CD4-positive, alpha-beta T cell treated with Interleukin-2 at 100 ng/mL for 4 hours (primary cell): ENCODE results near the gene SND1.
A peak's percentile ranks its signal among the peaks of the same experiment; 100 is the strongest.

Experiments
- DNase-seq: peaks from one replicate; pipeline ENCODE4 v3.0.0-alpha.2; 2020; ENCODE audit warnings: low spot score

SND1 gene

DNA sequence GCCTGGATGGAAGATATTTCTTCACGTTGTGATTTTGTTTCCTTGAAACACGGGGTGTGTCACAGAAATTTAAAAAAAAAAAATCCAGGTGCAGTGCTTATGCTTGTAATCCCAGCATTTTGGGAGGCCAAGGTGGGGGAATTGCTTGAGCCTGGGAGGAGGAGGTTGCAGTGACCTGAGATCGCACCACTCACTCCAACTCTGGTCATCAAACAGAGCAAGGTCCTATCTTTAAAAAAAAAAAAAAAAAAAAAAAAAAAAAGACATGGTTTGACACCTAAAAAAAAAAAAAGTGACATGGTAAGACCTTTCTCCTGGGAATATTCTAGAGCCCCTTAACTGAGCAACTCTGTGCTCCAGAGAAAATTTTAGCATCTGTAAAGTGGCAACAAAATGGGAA is 388.2 kb downstream of the SND1 start:
- DNase-seq: no peak

DNA sequence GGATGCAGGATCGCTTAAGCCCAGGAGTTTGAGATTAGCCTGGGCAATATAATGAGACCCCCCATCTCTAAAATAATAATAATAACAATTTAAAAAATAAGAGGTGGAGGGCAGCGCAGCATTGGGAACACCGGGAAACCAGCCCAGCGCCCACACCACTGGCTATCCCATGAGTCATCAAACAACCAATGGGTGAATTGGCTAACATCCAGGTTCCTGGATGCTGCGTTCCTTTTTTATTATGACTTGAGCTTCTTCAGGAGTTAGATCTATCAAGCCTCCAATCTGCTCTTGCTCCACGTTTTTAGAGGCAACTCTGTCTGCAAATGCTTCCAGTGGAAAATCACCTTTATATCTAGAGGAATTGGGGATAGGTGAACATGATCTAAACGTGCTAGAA is 389.2 kb downstream of the SND1 start:
- DNase-seq: no peak

DNA sequence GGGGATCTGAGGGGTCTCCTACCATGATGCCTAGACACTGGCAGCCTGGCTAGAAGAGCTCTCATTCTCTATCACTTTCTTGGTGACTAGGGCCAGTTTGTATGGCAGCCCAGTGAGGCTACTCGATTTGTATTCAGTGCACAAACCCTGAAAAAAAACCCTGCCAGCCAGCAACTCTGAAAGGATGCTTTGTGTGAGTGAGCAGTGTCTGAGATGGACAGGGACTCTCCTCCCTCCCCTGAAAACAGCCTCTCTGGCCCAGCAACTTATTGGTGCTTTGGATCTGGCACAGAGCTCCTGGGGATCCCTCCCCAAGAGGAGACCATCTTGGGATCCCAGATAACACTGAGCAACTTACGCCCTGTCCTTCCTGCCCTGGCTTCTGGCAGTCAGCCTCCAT is 390.0 kb downstream of the SND1 start:
- no peak for DNase-seq

DNA sequence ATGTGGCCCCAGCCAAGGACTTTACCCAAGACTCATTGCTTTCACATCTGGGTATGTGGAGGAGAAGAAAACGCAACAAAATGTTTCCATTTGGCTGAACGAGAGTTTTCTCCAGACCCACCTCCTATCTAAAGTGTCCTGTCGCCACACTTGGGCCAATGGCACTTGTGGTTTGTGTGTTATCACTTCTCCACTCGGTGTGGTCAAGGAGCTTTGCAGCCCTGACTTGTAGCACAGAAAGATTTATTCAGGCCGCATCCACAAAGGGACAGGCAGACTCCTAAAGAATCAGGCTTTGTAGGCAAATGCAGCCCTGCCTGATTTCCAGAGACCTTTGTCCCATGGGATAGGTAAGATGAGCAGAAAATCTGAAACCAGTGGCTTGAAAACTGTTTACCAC is 392.1 kb downstream of the SND1 start:
- DNase-seq: no peak

DNA sequence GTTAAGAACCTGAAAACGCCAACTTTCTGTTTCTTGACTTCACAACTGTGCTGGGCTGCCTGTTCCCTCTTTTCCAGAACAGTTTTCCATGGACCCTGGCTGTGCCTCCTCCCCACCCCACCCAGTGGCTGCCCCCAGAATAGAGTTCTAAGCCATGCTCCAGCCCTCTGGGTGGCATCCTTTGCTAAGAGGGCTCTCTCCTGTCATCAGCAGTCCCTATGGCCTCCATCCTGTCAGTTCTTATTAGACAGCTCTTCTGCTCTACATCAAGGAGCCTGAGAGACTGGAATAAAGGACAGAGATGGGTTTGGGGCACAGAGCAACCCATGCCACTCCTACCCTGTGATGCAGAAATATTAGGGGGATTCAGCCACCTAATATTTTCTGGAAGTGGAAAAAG is 393.2 kb downstream of the SND1 start:
- no peak for DNase-seq

DNA sequence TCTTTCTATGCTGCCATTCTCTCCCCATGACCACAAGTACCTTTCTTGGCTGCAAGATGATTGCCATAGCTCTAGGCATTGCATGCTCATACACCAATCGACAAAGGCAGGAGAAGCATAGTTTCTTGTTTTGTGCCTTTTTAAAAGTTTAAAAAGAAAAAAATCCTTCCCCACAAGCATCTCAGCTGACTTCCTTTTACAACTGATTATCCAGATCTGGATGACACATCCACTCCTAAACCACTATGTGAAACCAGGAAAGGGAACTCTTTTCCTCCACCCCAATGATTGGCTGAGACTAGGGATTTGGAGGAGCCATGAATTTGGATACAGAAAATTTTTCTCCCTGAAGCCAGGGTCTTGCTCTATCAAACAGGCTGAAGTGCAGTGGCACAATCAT is 393.8 kb downstream of the SND1 start:
- DNase-seq: no peak

DNA sequence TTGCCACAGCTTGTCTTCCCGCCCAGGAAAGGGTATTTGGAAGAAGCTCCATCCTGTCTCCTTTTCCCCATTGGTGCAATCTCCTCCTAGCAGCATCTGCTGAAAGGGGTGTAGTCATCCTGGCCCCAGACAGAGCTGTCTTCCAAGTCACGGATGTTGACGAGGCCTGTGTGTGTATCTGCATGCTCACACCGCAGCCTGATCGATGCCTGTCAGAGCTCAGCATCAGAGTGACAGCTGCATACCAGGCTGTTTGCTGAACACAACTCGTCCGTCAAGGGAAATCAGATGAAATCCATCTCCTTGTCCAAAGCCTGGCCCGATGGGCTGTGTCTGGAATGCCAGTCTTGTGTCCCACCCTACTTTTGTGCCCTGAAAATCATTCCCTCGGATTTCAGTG is 400.4 kb downstream of the SND1 start:
- no peak for DNase-seq

DNA sequence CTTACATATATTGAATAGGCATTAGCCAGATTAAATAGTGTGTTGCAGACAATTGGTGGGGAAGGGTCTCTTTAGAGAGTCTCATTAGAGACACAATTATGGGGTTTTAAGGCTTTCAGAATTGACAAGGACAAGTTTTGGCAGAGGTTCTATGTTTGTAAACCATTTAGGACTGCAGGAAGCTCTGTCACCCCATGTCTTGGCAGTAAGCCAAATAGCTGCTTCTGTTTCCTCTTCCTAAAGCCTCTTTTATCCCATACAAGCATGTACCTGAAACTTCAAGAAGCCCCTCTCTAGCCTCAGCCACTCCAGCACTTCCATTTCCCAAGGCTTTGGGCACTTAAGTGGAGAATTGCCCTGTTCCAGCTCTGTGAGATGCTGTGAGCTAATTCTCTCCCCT is 401.0 kb downstream of the SND1 start:
- DNase-seq: no peak

DNA sequence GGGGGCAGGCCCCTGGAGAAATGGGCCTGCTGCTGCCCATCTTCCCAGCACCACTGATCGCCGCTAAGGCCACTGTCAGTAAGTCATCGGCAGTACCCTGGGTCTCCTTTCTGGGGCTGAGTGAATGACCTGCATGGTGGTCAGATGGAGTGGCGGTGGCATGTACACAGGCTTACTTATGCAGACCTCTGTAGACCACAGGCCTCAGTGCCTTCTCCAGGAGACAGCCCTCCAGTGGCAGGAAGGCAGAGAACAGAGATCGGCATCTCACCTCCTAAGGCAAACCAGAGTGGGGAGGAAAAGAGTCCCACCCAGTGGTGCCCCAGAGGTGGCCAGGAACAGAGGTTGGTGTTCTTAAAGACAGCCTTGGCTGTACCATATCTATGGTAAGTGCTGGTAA is 402.0 kb downstream of the SND1 start:
- DNase-seq: no peak

DNA sequence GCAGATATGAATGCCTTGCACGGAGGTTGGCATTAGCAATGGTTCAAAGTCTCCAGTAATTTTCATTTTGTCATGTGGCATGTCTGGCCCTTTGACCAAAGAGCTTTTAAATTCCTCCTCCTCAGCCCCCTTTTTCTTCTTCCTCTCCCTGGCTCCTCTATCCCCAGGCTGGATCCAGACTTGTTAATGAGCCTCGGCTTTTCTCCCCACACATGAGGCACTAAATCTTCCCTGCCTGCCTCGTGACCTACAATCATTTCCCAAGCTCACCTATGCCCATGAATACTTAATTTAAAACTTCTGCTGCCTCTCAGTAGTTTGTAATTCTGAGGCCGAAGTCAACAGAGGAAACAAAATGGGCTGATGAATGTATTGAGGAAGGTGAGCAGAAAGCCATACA is 402.5 kb downstream of the SND1 start:
- no peak for DNase-seq

DNA sequence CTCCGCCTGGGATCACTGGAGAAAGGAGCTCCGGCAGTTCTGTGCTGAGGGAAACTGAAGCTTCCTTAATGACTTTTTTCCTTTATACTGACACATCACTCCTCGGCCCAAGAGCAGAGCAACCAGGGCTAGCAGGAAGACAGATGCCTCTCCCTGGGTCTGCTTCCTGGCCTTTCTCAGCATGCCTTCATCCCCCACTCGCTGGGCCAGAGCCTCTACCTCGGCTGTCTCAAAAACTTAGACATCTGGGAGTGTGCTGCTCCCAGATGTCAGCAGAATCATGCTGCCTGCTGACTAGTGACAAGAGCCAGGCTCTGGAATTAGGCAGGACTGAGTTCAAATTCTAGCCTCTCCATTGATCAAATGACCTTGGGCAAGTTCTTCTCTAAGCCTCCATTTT is 403.6 kb downstream of the SND1 start:
- no peak for DNase-seq

DNA sequence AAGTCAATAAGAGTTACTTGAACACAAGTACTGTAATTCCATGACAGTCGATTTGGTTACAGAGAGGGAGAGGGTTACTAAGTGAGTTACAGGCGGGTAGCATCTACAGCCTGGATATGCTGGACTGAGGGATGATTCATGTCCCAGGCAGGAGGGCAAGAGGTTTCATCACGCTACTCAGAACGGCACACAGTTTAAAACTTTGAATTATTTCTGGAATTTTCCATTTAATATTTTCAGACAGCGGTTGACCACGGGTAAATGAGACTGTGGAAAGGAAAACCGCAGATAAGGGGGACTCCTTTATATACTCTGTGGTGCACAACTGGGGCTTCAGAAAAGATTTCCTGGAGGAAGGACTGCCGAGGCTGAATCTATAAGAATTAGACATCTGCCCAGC is 404.9 kb downstream of the SND1 start:
- DNase-seq: no peak

DNA sequence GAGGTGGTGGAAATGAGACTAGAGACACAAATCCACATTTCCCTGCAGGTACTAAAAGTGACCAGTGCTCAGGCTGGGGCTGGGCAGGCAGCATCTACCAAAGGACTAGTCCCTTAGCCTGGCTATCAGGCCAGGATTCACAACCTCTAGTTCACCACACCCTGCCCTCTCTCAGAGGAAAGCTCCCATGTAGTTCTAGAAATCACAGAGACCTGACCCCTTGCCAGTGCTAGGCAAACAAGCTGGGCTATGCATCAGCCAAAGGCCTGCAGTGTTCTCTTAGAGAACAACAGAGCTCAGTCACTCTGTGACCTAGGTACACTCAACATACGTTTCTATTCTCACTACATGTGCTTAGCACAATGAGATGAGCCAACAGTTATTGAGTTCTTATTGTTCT is 405.9 kb downstream of the SND1 start:
- no peak for DNase-seq

DNA sequence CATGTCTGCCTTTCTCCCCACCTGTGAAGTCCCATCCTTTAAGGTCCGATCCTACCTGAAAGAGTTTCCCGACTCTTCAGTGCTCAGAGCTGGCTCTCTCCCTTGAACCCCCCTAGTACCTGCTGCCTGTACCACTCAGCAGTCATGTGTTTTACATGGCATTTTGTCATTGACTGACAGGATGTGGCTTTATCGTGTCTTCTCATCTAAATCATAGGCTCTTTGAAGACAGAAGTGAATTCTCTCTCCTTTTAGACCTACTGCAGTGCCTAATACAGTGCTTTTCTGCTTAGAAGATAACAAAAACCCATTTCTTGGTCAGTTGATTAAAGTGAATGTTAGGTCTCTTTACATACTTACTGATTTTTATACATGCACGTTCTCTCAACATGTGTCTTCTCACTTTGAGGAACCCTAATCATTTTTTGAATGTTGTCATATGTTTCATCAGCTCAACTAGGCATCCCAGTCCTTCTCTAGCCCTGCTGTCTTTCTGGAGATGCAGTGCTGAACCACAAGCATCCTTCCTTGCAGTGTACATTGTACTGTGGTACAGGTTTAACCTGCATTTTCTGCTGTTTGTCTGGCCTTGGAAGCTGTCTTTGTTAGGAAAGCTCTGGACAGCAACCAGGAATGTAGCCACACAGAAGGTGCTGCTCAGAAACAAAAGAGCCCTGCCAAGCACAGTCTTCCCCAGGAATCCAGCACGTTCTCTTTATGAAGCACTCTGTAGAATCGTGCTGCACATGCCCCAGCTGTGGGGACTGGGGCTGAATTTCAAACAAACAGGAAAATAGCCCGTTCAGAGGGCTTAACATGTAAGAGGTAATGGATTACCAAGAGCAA is 407.4 kb downstream of the SND1 start:
- peak; percentile 42 for DNase-seq

DNA sequence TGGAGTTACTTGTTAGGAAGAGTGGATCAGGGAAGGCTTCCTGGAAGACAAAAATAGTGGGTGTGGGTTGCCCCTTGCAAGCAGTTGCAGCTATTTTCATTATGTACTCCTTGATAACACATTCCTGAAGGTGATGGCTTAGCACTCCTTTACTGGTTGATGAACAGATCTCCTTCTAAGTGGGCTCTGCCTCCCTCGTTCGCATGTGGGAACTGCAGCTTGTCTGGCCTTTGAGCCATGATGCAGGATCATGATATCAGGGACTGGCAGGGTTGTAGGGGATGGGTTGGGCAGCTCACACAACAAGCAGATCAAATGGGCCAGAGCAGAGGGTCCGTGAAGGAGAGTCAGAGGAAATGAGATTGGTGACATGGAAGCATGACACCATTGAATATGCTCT is 408.0 kb downstream of the SND1 start:
- no peak for DNase-seq

DNA sequence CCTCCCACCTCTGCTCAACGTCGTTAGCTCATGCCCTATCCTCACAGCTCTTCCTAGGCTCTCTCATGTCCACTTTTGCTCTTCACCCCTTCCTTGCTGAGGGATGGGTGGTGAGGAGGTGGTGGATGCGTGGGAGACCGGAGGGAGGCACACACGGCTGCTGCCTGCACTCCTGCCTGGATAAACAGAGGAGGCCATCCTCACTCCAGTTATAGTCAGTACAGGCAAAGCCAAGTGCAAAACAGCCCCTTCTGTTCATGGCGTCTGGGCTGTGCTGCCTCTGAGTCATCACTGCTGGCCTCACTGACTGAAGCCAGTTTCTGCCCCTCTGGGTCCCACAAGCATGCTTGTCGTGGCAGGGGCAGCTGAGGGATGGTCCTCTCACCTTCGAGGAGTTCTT is 411.1 kb downstream of the SND1 start:
- no peak for DNase-seq

DNA sequence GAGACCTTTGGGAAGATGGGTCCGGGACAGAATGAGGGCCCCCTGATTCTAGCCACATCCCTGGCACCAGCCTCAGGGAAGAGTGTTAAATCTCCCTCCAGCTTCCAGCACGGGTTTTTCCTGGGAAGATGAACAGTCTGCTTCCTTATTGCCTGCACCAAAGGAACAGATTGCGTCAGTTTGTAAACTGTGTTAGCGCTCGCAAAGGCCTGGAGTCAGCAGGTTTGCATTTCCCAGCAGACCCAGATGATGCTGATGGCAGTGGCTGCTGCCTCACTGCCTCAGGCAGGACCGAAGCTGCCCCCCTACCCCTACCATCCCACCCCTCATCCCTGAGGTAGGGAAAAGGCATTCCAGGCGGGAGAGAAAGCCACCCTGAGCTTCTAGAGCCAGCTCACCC is 413.9 kb downstream of the SND1 start:
- no peak for DNase-seq

DNA sequence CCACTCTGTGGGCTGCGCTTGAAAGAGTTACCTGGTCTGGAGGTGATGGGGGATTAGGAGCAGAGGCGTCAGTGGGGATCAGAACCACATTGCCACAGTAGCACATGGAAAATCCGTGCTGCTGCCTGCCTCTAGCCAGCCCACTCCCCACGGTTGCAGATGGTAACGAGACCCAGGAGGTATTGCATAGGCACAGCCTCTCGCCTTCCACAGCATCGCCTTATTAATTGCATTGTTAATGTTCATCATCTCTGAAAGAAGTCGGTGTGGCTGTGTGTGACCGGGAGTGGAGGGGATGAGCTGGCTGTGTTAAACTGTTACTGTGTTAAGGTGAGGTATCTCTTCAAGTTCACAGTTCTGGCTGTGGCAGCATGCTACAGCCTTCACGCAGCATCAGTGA is 414.4 kb downstream of the SND1 start:
- DNase-seq: no peak

DNA sequence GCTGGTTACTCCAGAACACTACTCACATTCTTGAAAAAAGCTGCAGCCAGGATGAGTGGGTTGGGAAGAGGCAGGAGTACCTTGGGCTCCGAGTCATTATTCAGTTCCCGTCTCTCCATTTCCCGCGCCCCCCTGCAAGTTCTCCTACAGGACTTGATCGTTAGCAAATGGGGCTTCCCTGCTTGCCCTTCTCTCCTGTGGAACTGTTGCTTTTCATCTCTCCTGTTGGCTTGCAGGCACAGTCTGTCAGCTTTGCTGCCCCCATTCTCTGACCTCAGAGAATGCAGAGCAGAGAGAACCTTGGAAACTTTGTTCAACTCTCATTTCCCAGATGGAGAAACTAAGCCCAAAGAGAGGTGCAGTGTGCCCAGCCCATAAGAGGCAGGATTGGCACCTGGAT is 414.9 kb downstream of the SND1 start:
- DNase-seq: no peak

DNA sequence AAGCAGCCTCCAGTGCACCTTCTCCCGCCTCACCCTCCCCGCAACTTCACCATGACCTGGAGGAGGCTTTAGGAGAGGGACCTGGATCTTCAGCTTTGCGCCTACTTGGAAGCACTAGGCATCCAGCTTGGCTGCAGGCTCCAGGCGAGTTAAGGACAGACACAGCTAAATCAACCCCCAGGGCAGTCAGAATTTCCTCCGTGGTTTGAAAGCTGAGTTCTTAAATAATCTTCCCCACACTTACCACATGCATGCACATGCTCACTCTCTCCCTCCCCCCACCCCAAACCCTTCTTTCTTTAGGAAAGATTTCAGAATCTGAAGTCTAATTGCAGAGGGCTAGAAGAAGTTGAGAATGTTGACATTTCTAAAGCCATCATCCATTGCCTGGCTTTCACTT is 416.0 kb downstream of the SND1 start:
- no peak for DNase-seq

DNA sequence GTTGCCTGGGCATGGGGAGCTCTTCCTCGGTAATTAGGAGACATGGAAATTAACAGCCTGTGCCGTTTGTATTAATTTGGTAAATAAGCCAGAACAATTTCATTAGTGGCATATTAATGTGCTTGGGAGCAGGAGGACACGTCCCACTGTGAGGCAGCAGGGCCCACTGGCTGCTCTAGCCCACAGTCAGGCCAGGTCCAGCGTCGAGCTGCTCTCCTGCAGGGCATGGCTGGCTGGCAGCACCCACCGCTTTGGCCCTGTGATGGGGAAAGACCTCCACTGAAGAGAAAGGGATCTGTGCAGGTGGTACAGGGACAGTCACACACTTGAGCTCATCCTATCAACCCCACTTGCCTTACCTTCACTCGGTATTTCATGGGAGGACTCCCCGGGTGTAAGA is 416.8 kb downstream of the SND1 start:
- no peak for DNase-seq

DNA sequence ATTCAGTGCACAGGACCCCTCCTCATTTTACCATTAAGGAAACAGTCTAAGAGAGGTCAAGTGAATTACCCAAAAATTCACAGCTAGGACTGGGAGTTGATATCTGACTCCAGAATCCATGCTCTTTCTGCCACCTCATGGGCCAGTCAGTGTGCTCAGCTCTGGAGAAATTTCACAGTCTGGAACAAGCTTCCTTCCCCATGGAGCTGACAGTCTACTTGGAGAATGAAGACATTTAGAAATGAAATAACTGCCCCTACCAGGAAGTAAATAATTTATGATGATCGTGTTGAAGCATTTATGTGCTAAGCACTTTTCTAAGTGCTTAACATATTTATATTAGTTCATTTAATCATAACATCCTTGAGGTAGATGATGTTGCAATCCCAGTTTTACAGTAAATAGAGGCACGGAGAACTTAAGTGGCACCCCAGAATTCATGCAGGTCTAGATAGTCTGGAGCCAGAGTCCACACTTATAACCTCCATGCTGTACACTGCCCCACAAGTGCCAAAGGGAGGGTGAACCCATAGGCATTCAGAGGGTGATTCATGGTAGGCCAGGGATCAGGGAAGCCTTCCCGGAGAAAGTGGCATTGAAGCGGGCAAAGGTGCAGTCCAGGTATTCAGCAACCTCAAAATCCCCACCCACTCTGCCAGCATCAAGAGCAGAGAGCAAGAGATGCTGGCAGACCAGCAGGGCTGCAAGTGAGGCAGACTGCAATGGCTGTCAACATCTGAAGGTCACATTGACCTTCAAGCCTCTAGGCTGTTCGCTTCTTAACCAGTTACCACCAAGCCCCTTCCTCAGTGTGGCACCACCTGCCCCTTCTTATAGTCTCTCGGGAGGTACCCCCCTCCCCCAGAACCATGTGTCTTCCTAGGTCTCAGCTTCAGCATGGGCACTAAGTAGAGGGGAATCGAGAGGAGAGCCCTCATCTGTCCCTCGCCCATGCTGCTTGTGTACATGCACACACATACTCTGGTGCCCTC is 417.7 kb downstream of the SND1 start:
- no peak for DNase-seq

DNA sequence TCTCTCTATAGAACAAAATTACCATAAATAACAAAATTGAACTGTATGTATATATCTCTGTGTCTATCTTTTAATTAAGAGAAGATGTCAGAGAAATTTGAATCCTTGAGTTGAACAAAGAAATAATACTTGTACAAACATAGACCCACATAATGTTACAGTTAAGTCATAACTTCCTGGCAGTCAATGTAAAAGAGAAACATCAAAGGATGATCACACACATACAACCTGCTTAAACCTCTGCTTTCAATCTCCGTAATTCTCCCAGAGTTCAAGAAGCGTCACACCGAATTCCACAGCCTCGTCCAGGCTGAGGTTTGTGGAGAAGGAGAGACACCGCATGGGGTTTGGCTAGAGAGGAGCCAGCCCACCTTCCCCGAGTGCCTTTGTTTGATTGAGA is 419.4 kb downstream of the SND1 start:
- DNase-seq: no peak
